Bronchial epithelial cell (primary cell): ENCODE measurements around the gene ANKRD7. TPM values are rescaled to one million over a fixed set of nuclear protein-coding genes. Genes with fewer than 3 reads are reported as not detected.

Experiments used
- DNase-seq: peaks from one replicate; pipeline ENCODE4 v3.0.0-alpha.2; 2010; ENCODE audit warnings: low read depth
- FAIRE-seq: peaks from 2 replicates; lab custom pipeline; 2011; peaks lifted over from hg19 to GRCh38; lab: Jason Lieb, UNC
- H3K27me3 ChIP-seq: 2 replicates; pipeline ENCODE4 v1.5.1; 2011; ENCODE audit warnings: low read length; ENCODE audit not compliant: control insufficient read depth, insufficient read depth
- H3K36me3 ChIP-seq: 2 replicates; pipeline ENCODE4 v1.5.1; 2011; ENCODE audit warnings: low read length; ENCODE audit not compliant: control insufficient read depth, insufficient read depth
- H3K4me3 ChIP-seq: 2 replicates; pipeline ENCODE4 v1.5.1; 2011; ENCODE audit warnings: mild to moderate bottlenecking, low read depth, low read length, control low read depth
- total RNA-seq: library from RNA; depleted of rRNA; stranded (reverse); fragments of >200 nt; gene quantifications from 2 replicates; pipeline ENCODE4 v1.2.1, GENCODE V29; 2014
- TF ChIP-seq, protein P1 (sequence below): IDR thresholded peaks from 2 replicates; pipeline ENCODE4 v1.5.1; 2011; ENCODE audit warnings: mild to moderate bottlenecking, moderate library complexity, low read length, control low read depth, inconsistent platforms; ENCODE audit not compliant: insufficient read depth, severe bottlenecking

The ANKRD7 gene
- total RNA-seq, 1 donor from 2014 or later, result 0.26 TPM

DNA sequence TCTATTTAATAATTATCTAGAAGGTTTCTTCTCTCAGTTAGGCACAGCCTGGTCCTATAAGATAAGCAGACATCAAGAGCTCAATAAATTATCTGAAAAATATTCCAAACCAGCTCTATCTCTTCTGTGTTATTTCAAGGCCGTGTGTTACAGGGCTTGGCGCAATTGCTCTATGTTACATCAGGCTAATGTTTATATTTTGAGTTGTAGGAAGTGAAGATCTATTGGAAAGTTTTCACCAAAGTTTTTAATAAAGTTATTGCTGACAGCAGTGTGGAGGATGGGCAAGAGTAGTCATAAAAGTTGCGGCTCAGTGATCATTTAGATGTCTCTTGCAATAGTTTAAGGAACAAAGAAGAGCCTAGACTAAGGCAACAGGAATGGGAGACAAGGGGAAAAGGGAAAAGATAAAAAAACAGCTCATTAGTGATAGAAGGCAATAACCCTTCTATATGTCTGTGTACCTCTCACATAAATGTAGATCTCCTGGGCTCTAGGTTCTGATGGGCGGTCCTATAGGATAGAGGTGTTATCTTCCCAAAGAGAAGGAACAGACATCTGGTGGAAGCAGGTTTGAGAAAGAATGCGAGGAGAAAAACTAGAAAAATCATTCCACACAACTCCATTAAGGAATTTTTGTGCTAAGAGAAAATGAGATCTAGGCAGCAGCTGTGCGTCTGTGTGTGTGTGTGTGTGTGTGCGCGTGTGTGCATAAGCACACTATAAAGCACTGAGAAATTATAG is 5.9 kb upstream of the ANKRD7 start:
- no peaks in the 10 kb centered on the region for H3K36me3 ChIP-seq
- FAIRE-seq, result no peak
- no peak for DNase-seq
- no peak overlapping the region for H3K4me3 ChIP-seq
- H3K27me3 ChIP-seq, result no peaks in the 10 kb centered on the region
- TF ChIP-seq, protein P1, sequence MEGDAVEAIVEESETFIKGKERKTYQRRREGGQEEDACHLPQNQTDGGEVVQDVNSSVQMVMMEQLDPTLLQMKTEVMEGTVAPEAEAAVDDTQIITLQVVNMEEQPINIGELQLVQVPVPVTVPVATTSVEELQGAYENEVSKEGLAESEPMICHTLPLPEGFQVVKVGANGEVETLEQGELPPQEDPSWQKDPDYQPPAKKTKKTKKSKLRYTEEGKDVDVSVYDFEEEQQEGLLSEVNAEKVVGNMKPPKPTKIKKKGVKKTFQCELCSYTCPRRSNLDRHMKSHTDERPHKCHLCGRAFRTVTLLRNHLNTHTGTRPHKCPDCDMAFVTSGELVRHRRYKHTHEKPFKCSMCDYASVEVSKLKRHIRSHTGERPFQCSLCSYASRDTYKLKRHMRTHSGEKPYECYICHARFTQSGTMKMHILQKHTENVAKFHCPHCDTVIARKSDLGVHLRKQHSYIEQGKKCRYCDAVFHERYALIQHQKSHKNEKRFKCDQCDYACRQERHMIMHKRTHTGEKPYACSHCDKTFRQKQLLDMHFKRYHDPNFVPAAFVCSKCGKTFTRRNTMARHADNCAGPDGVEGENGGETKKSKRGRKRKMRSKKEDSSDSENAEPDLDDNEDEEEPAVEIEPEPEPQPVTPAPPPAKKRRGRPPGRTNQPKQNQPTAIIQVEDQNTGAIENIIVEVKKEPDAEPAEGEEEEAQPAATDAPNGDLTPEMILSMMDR, result no peak

DNA sequence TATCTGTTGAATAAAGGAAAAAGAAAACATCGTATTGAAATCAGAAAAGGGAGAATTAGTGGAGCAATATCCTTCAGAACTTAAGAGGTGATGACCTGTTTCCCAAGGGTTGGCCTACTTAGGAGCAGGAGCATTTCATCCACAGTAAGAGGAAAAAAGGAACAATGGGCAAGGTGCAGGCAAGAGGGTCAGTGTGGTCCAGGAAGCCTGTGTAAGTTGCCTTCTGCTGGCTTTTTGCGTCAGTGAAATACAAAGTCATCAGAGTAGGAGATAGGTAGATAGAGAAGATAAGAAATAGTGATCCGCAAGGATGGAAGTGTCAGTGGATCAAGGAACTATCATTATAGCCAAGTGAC is 5.4 kb upstream of the ANKRD7 start:
- DNase-seq (no peak), FAIRE-seq (no peak)
- TF ChIP-seq, protein P1, result no peak
- no peak overlapping the region for H3K4me3 ChIP-seq
- no peaks in the 10 kb centered on the region for H3K27me3 ChIP-seq
- H3K36me3 ChIP-seq, result no peaks in the 10 kb centered on the region

DNA sequence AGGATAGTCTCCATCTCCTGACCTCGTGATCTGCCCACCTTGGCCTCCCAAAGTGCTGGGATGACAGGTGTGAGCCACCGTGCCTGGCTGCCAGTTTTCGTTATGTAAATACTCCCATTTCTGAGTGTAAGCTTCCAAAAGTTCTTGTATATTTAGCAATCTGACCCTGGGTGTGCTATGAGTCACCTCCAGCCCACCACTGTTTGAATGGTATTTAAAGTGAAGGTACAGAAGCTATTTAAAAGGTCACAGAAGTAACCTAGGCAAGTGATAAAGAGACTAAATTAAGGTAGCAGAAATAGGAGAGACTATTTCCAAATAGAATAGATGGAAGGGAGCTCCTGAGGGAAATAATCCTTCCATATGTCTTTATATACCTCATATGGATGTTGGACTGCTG is 3.9 kb upstream of the ANKRD7 start:
- Histone ChIP-seq H3K27me3 (no peaks in the 10 kb centered on the region), H3K36me3 (no peaks in the 10 kb centered on the region), H3K4me3 (no peak overlapping the region)
- FAIRE-seq (no peak), DNase-seq (no peak)
- TF ChIP-seq, protein P1, result no peak

DNA sequence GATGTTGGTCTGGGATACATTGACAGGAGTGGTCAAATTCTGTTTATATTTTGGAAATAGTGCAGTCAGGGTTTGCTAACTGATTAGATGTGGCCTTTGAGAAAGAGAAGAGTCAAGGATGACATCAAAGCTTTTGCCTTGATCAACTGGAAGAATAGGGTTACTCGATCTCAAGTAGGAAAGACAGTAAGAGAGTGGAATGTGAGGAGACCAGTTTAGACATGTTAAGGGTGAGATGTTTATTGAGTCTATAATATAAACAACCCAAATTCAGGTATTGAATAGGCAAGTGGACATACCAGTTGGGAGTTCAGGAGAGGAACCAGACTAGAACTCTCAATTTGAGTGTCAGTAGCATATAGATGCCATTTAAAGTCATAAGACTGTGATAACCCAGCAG is 1.9 kb upstream of the ANKRD7 start:
- TF ChIP-seq, protein P1, result no peak
- no peak overlapping the region for H3K4me3 ChIP-seq
- no peak for FAIRE-seq

DNA sequence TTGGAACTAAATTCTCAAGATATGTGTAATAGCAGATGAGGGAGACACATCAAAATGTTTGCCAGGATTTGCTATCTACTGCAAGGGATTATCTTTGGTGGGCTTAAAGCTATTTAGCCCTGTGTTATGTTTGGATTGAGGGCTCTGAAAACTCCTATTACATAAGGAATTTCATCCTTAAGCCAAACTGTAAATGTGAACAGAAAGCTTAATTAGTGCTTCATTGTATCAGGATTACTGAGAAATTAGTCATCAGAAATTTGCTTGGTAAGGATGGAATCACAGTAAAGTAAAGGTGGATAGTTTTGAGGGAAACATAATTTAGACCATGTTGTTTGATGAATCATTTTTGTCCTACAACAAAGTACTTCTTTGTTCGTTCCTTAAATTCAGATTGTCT is 8.3 kb downstream of the ANKRD7 start:
- H3K36me3 ChIP-seq, result no peaks in the 10 kb centered on the region
- TF ChIP-seq, protein P1, result no peak
- FAIRE-seq, result no peak
- H3K27me3 ChIP-seq, result no peaks in the 10 kb centered on the region
- peak; percentile 75 for DNase-seq
- no peak overlapping the region for H3K4me3 ChIP-seq

More for the DNA sequence above, 1.9 kb upstream of the ANKRD7 start:
- H3K27me3 ChIP-seq, result no peaks in the 10 kb centered on the region
- H3K36me3 ChIP-seq, result no peaks in the 10 kb centered on the region
- peak; percentile 64 for DNase-seq

DNA sequence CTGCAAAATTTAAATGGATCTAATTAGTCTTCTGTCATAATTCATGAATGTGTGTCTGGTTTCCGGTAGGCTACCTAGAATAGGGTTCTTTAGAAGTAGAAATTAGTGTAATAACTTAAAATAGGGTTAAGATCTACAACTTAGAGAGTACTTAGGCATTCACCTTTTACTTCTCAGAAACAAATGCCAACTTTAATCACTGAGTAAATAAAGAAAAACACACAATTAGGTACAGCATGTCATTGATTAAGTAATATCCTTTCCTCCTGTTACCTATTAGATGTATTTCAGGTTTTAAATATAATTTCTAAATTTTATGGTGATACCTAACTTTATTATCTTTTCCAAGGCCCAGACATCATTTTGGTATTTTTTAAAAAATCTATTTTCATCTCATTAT is 9.3 kb downstream of the ANKRD7 start:
- TF ChIP-seq, protein P1, result no peak

More for the DNA sequence above, 9.3 kb downstream of the ANKRD7 start:
- H3K4me3 ChIP-seq, result no peak overlapping the region
- H3K27me3 ChIP-seq, result no peaks in the 10 kb centered on the region
- DNase-seq (no peak), FAIRE-seq (no peak)
- H3K36me3 ChIP-seq, result no peaks in the 10 kb centered on the region
